GM12872 (cell line): ENCODE data around the gene KCNK5.

Source experiments
- CTCF ChIP-seq: IDR thresholded peaks from 3 replicates; pipeline ENCODE4 v1.5.1; 2011; ENCODE audit warnings: low read depth, mild to moderate bottlenecking, low read length, moderate library complexity; ENCODE audit not compliant: insufficient read depth

Gene KCNK5

GRCh38 chr6:39200498-39201020, 28.7 kb downstream of the KCNK5 start:
- no peak for TF ChIP-seq CTCF

- TF ChIP-seq CTCF: no peak
Observed at GRCh38 chr6:39199976-39200375, 29.3 kb downstream of the KCNK5 start.

- TF ChIP-seq CTCF: no peak
Observed at GRCh38 chr6:39199231-39199940, 29.9 kb downstream of the KCNK5 start.

GRCh38 chr6:39198528-39198927, 30.7 kb downstream of the KCNK5 start:
- TF ChIP-seq CTCF: no peak

- TF ChIP-seq CTCF: no peak
Observed at GRCh38 chr6:39197922-39198500, 31.3 kb downstream of the KCNK5 start.

GRCh38 chr6:39197521-39197920, 31.8 kb downstream of the KCNK5 start:
- no peak for TF ChIP-seq CTCF

- TF ChIP-seq CTCF: no peak
Observed at GRCh38 chr6:39196673-39197091, 32.6 kb downstream of the KCNK5 start.
